Neural cell (in vitro differentiated cells): ENCODE measurements around the gene SYT13. TPM values are rescaled to one million over a fixed set of nuclear protein-coding genes. Genes with fewer than 3 reads are reported as not detected.

Experiments
- H2AFZ ChIP-seq: fragments of 200-600, 300-800 bp; sonication (generic), shearing (Covaris generic); 2 replicates; pipeline ENCODE4 v1.6.0; 2014; ENCODE audit warnings: low read depth, mild to moderate bottlenecking, antibody characterized with exemption, low read length, moderate library complexity
- H3F3A ChIP-seq: fragments of 200-600 bp; shearing (Covaris generic); 2 replicates; pipeline ENCODE4 v1.6.1; 2016; ENCODE audit warnings: mild to moderate bottlenecking, moderate library complexity, mixed read lengths, antibody characterized with exemption, low read length; ENCODE audit not compliant: insufficient read depth, poor library complexity, severe bottlenecking
- H3K27ac ChIP-seq: fragments of 200-600, 300-800 bp; sonication (generic), shearing (Covaris generic); 2 replicates; pipeline ENCODE4 v1.5.1; 2014; ENCODE audit warnings: mild to moderate bottlenecking, low read length, moderate library complexity
- H3K27me3 ChIP-seq: fragments of 300-800, 200-600 bp; sonication (generic), shearing (Covaris generic); 2 replicates; pipeline ENCODE4 v1.6.0; 2014; ENCODE audit warnings: mild to moderate bottlenecking, low read depth, low read length, moderate library complexity; ENCODE audit not compliant: insufficient read depth
- H3K36me3 ChIP-seq: fragments of 300-800, 200-600 bp; sonication (generic), shearing (Covaris generic); 2 replicates; pipeline ENCODE4 v1.5.1; 2014; ENCODE audit warnings: mild to moderate bottlenecking, antibody characterized with exemption, low read length, moderate library complexity; ENCODE audit not compliant: insufficient read depth
- H3K4me2 ChIP-seq: fragments of 300-800, 200-600 bp; sonication (generic), shearing (Covaris generic); 2 replicates; pipeline ENCODE4 v1.6.0; 2014; ENCODE audit warnings: mild to moderate bottlenecking, low read length
- H3K4me3 ChIP-seq: fragments of 300-800, 200-600 bp; sonication (generic), shearing (Covaris generic); 2 replicates; pipeline ENCODE4 v1.5.1; 2014; ENCODE audit warnings: mild to moderate bottlenecking, low read length, moderate library complexity
- H3K79me2 ChIP-seq: fragments of 200-600 bp; shearing (Covaris generic); replicated peaks from 2 replicates; pipeline ENCODE4 v1.6.0; 2014; ENCODE audit warnings: mild to moderate bottlenecking, low read length, moderate library complexity; ENCODE audit not compliant: insufficient read depth
- H3K9ac ChIP-seq: fragments of 300-800, 200-600 bp; sonication (generic), shearing (Covaris generic); 2 replicates; pipeline ENCODE4 v1.6.1; 2016; ENCODE audit warnings: mild to moderate bottlenecking, low read length, mixed read lengths
- H3K9me2 ChIP-seq: fragments of 200-600 bp; shearing (Covaris generic); 2 replicates; pipeline ENCODE4 v1.6.1; 2016; ENCODE audit warnings: mild to moderate bottlenecking, low read length, mixed read lengths; ENCODE audit not compliant: insufficient read depth
- H3K9me3 ChIP-seq: fragments of 200-600, 300-800 bp; sonication (generic), shearing (Covaris generic); 2 replicates; pipeline ENCODE4 v1.6.1; 2016; ENCODE audit warnings: mild to moderate bottlenecking, mixed run types, low read length, moderate library complexity, mixed read lengths
- H4K20me1 ChIP-seq: fragments of 200-600 bp; shearing (Covaris generic); 2 replicates; pipeline ENCODE4 v1.6.1; 2016; ENCODE audit warnings: mild to moderate bottlenecking, mixed run types; ENCODE audit not compliant: insufficient read depth
- CTCF ChIP-seq: fragments of 450-650 bp; IDR thresholded peaks from 2 replicates; pipeline ENCODE4 v1.5.1; 2014; ENCODE audit warnings: antibody characterized with exemption, mild to moderate bottlenecking, moderate library complexity; ENCODE audit not compliant: poor library complexity, severe bottlenecking
- EP300 ChIP-seq: fragments of 450-650 bp; conservative IDR thresholded peaks from 2 replicates; pipeline ENCODE4 v1.6.1; 2014; ENCODE audit warnings: antibody characterized with exemption, mild to moderate bottlenecking, moderate library complexity; ENCODE audit not compliant: poor library complexity, severe bottlenecking
- EZH2 ChIP-seq: fragments of 200-600, 300-800 bp; shearing (Covaris generic), sonication (generic); IDR thresholded peaks from 2 replicates; pipeline ENCODE4 v1.6.1; 2014; ENCODE audit warnings: antibody characterized with exemption, low read length, borderline replicate concordance, mild to moderate bottlenecking; ENCODE audit not compliant: insufficient read depth, poor library complexity, severe bottlenecking
- MXI1 ChIP-seq: fragments of 450-650 bp; conservative IDR thresholded peaks from 2 replicates; pipeline ENCODE4 v1.6.1; 2014; ENCODE audit warnings: antibody characterized with exemption, mild to moderate bottlenecking; ENCODE audit not compliant: poor library complexity, severe bottlenecking
- POLR2AphosphoS5 ChIP-seq: IDR thresholded peaks from 2 replicates; pipeline ENCODE4 v1.6.1; 2012
- RAD21 ChIP-seq: fragments of 450-650 bp; conservative IDR thresholded peaks from 2 replicates; pipeline ENCODE4 v1.6.1; 2014; ENCODE audit warnings: antibody characterized with exemption, mild to moderate bottlenecking, moderate library complexity
- REST ChIP-seq: IDR thresholded peaks from 2 replicates; pipeline ENCODE4 v1.6.1; 2012; ENCODE audit warnings: borderline replicate concordance
- SMC3 ChIP-seq: fragments of 450-650 bp; conservative IDR thresholded peaks from 2 replicates; pipeline ENCODE4 v1.6.1; 2014; ENCODE audit warnings: antibody characterized with exemption, mild to moderate bottlenecking, moderate library complexity; ENCODE audit not compliant: poor library complexity
- TAF1 ChIP-seq: IDR thresholded peaks from 2 replicates; pipeline ENCODE4 v1.6.1; 2012; ENCODE audit warnings: low read depth
- polyA plus RNA-seq: library from polyadenylated mRNA; depleted of rRNA; stranded (reverse); fragments of >200 nt; gene quantifications from 2 replicates; pipeline ENCODE4 v1.2.3, GENCODE V29; 2014

SYT13 gene
- polyA plus RNA-seq, 1 donor from 2014 or later: 60.8 TPM

GRCh38 chr11:45333001-45333971, 47.1 kb upstream of the SYT13 start:
- no peaks in the 10 kb centered on the region for H3K27me3 ChIP-seq
- H2AFZ ChIP-seq: peak overlapping the region; percentile 1
- no peak overlapping the region for H3K4me3 ChIP-seq
- TF ChIP-seq POLR2AphosphoS5: no peak
- TF ChIP-seq EZH2: no peak
- TF ChIP-seq TAF1: no peak
- no peak for TF ChIP-seq MXI1
- TF ChIP-seq EP300: no peak
- TF ChIP-seq RAD21: no peak
- TF ChIP-seq SMC3: no peak
- no peak for TF ChIP-seq CTCF
- no peak for TF ChIP-seq REST
- H3K9ac ChIP-seq: no peak overlapping the region
- no peaks in the 10 kb centered on the region for H3K79me2 ChIP-seq
- H3K9me2 ChIP-seq: no peaks in the 10 kb centered on the region
- H3F3A ChIP-seq: no peaks in the 10 kb centered on the region
- H3K9me3 ChIP-seq: no peaks in the 10 kb centered on the region
- peak overlapping the region; percentile 8 for H3K27ac ChIP-seq
- no peaks in the 10 kb centered on the region for H3K36me3 ChIP-seq
- H3K4me2 ChIP-seq: no peak overlapping the region
- H4K20me1 ChIP-seq: no peaks in the 10 kb centered on the region

- H3K27me3 ChIP-seq: no peaks in the 10 kb centered on the region
- H3K9me3 ChIP-seq: no peaks in the 10 kb centered on the region
- no peak for TF ChIP-seq EP300
- TF ChIP-seq CTCF: peak; percentile 69
- TF ChIP-seq RAD21: peak; percentile 79
- TF ChIP-seq SMC3: peak; percentile 82
- no peak for TF ChIP-seq TAF1
- no peaks in the 10 kb centered on the region for H3K36me3 ChIP-seq
- peak overlapping the region; percentile 8 for H3K27ac ChIP-seq
- no peaks in the 10 kb centered on the region for H4K20me1 ChIP-seq
- no peaks in the 10 kb centered on the region for H3F3A ChIP-seq
- no peaks in the 10 kb centered on the region for H3K79me2 ChIP-seq
- no peak overlapping the region for H3K4me2 ChIP-seq
- H3K9me2 ChIP-seq: no peaks in the 10 kb centered on the region
- no peak overlapping the region for H3K4me3 ChIP-seq
- H2AFZ ChIP-seq: peak overlapping the region; percentile 1
- H3K9ac ChIP-seq: no peak overlapping the region
These were observed 46.3 kb upstream of the SYT13 start for GRCh38 chr11:45332276-45332934.
